Gastrocnemius medialis (tissue), 4 donors: Measurements from ENCODE around the gene MGA. TPM values are rescaled to one million over a fixed set of nuclear protein-coding genes. Genes with fewer than 3 reads are reported as not detected.

ENCODE experiments used
- ATAC-seq, 2 donors: fragments of 150-250 bp; one replicate each; pipeline ENCODE4 v1.9.1; 2016
- DNase-seq, 2 donors: peaks; one replicate each; pipeline ENCODE4 v3.0.0-alpha.2; 2019
- H3K27ac ChIP-seq, 4 donors: fragments of 200-600 bp; sonication (generic); 1 replicate in 1 of 4; 2 replicates in 3 of 4; pipeline ENCODE4 v1.5.1; 2016 to 2018; ENCODE audit warnings: mild to moderate bottlenecking in 2 of 4, moderate library complexity in 1 of 4
- H3K27me3 ChIP-seq, 3 donors: fragments of 200-600 bp; sonication (generic) in 2 of 3; 1 replicate in 1 of 3; 2 replicates in 2 of 3; pipeline versions ENCODE4 v1.5.1 to v1.6.0; 2016 to 2019; ENCODE audit warnings: mild to moderate bottlenecking in 1 of 3, moderate library complexity in 1 of 3
- H3K36me3 ChIP-seq, 2 donors: fragments of 200-600 bp; sonication (generic) in 1 of 2; one replicate each; pipeline ENCODE4 v1.5.1; 2017 to 2018
- H3K4me1 ChIP-seq, 2 donors: fragments of 200-600 bp; sonication (generic) in 1 of 2; one replicate each; pipeline ENCODE4 v1.5.1; 2016 to 2017; ENCODE audit warnings: mild to moderate bottlenecking in 2 of 2
- H3K4me3 ChIP-seq, 4 donors: fragments of 200-600 bp; sonication (generic) in 3 of 4; 1 replicate in 1 of 4; 2 replicates in 3 of 4; pipeline ENCODE4 v1.5.1; 2016 to 2019; ENCODE audit warnings: mild to moderate bottlenecking in 2 of 4
- H3K9me3 ChIP-seq, 3 donors: fragments of 200-600 bp; sonication (generic) in 2 of 3; 1 replicate in 1 of 3; 2 replicates in 2 of 3; pipeline ENCODE4 v1.5.1; 2016 to 2019
- CTCF ChIP-seq, 5 experiments: fragments of 450-650 bp in 3 of 5; fragments of 200-600 bp in 2 of 5; sonication (generic) in 2 of 5; IDR thresholded peaks in 4 of 5; conservative IDR thresholded peaks in 1 of 5; 1 replicate in 4 of 5; 2 replicates in 1 of 5; pipeline ENCODE4 v1.5.1; 2016 to 2019; ENCODE audit warnings: antibody characterized with exemption in 5 of 5, mild to moderate bottlenecking in 3 of 5, moderate library complexity in 3 of 5
- POLR2A ChIP-seq, 2 donors: fragments of 450-650 bp; IDR thresholded peaks; one replicate each; pipeline ENCODE4 v1.6.1; 2017; ENCODE audit warnings: antibody characterized with exemption in 2 of 2, mild to moderate bottlenecking in 2 of 2, moderate library complexity in 2 of 2
- in situ Hi-C, 4 donors: fragments of 200-750 bp; cut with MboI; loops; one replicate each; pipeline versions ENCODE4 v1.15.0 to v1.8.0; 2017; ENCODE audit warnings: low sequenced_read_pairs in 4 of 4
- intact Hi-C: fragments of 100-400 bp; cut with DNase I; formaldehyde crosslinking; loops from one replicate; pipeline ENCODE4 v1.15.1; 2023; ENCODE audit warnings: low total_unique reads
- total RNA-seq, 4 donors: library from RNA; depleted of rRNA; stranded (reverse); fragments of >200 nt; gene quantifications; one replicate each; pipeline versions ENCODE4 v1.1.0 to v1.2.3, GENCODE V29; 2016

Gene MGA
- total RNA-seq, 4 donors from 2014 or later = 17.0 to 27.8 (median 23.6) TPM

GRCh38 chr15:41653760-41654159 is 6.4 kb upstream of the MGA start:
- TF ChIP-seq CTCF (IDR thresholded peaks at IDR 0.05 in 4 of 5, conservative IDR thresholded peaks at IDR 0.05 in 1 of 5) (no peak), POLR2A (IDR thresholded peaks at IDR 0.05) (no peak)
- H3K4me3 ChIP-seq = no peak overlapping the region
- no peak overlapping the region for H3K27ac ChIP-seq
- no peaks in the 10 kb centered on the region for H3K27me3 ChIP-seq
- H3K4me1 ChIP-seq = no peaks in the 10 kb centered on the region
- no peaks in the 10 kb centered on the region for H3K9me3 ChIP-seq
- intact Hi-C loops = no loop called here
- H3K36me3 ChIP-seq = no peaks in the 10 kb centered on the region
- no peak for DNase-seq
- no peak for ATAC-seq
- in situ Hi-C loops = no loop called here

GRCh38 chr15:41655716-41656115 is 4.5 kb upstream of the MGA start:
- in situ Hi-C loops (no loop called here), intact Hi-C loops (no loop called here)
- Histone ChIP-seq H3K36me3 (no peaks in the 10 kb centered on the region), H3K4me3 (no peak overlapping the region), H3K27me3 (no peaks in the 10 kb centered on the region), H3K9me3 (no peaks in the 10 kb centered on the region), H3K27ac (no peak overlapping the region), H3K4me1 (peaks cover 10 to 11% of the 10 kb centered on the region in 2 donors)
- TF ChIP-seq POLR2A (IDR thresholded peaks at IDR 0.05) = no peak
- TF ChIP-seq CTCF (IDR thresholded peaks at IDR 0.05 in 4 of 5, conservative IDR thresholded peaks at IDR 0.05 in 1 of 5) = no peak
- DNase-seq (no peak), ATAC-seq (no peak)

GRCh38 chr15:41656188-41656587 is 4.0 kb upstream of the MGA start:
- no peaks in the 10 kb centered on the region for H3K36me3 ChIP-seq
- no peak overlapping the region for H3K4me3 ChIP-seq
- peaks cover 15 to 16% of the 10 kb centered on the region in 2 donors for H3K4me1 ChIP-seq
- in situ Hi-C loops (no loop called here), intact Hi-C loops (no loop called here)
- no peak for DNase-seq
- H3K27ac ChIP-seq = no peak overlapping the region
- no peaks in the 10 kb centered on the region for H3K27me3 ChIP-seq
- H3K9me3 ChIP-seq = no peaks in the 10 kb centered on the region
- no peak for ATAC-seq
- no peak for TF ChIP-seq CTCF (IDR thresholded peaks at IDR 0.05 in 4 of 5, conservative IDR thresholded peaks at IDR 0.05 in 1 of 5)
- no peak for TF ChIP-seq POLR2A (IDR thresholded peaks at IDR 0.05)

- intact Hi-C loops = no loop called here
- in situ Hi-C loops = no loop called here
- DNase-seq = no peak
Measured at GRCh38 chr15:41658689-41659088, 1.5 kb upstream of the MGA start.

More at GRCh38 chr15:41658689-41659088, 1.5 kb upstream of the MGA start:
- H3K4me3 ChIP-seq = no peak overlapping the region
- H3K27me3 ChIP-seq = no peaks in the 10 kb centered on the region
- TF ChIP-seq CTCF (IDR thresholded peaks at IDR 0.05 in 4 of 5, conservative IDR thresholded peaks at IDR 0.05 in 1 of 5) (no peak), POLR2A (IDR thresholded peaks at IDR 0.05) (no peak)
- H3K27ac ChIP-seq = no peak overlapping the region
- H3K4me1 ChIP-seq = peaks cover 25 to 28% of the 10 kb centered on the region in 2 donors
- no peaks in the 10 kb centered on the region for H3K36me3 ChIP-seq
- no peak for ATAC-seq
- H3K9me3 ChIP-seq = no peaks in the 10 kb centered on the region
